ENCODE measurements around the gene MAD1L1. TPM values are rescaled to one million over a fixed set of nuclear protein-coding genes. Genes with fewer than 3 reads are reported as not detected.

Gene MAD1L1
- total and polyA plus RNA-seq, 2 of the 4 experiments (the other 2 are of a cell fraction), result 29.0 to 40.9 TPM

DNA sequence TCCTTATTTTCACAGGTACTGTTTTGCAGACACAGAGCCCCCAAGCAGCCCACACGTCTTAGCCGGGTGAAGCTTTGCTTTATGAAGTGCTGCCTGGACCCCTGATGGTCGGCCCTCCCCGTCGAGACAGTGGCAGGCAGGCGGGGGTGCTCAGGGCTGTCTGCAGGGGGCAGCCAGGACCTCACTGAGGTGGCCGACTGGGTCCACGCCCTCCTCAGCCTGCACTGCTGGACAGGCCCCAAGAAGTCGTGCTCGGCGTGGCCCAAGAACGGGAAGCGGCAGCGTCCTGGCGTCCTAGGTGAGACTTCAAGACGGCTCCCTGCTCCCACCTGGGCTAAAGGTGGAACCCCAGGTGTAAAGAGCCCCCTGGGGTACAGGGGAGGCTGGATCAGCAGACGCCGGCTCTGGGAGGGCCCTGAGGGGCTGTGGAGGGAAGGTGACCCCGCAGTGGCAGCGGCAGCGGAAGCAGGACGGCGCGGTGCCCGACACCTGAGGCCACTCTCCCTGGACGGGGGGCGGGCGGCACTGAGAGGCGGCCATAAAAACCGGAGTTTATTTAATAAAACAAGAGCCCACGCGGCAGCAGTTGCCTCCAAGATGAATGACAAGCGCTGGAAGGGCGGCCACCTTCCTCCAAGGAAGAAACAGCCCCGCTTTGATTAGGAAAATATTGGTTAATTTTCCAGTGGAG, 383.2 kb downstream of the MAD1L1 start:
- WGBS, 2 experiments (ENCODE audit: extremely low coverage in 2 of 2, insufficient read length in 1 of 2), result 78% methylated on average over 18 of the region's 35 CpGs; no CpG with 5 or more reads in 1 of the 2 experiments
- H3K56ac ChIP-seq (ENCODE audit: extremely low read depth, insufficient read depth, low read length), result no peak overlapping the region
- no peak overlapping the region for H2BK15ac ChIP-seq (ENCODE audit: low read depth, low read length)
- dilution Hi-C loops (cut with HindIII; ENCODE audit: low sequenced_read_pairs, unreplicated experiment), result no loop called here
- no peak overlapping the region for H2BK20ac ChIP-seq (ENCODE audit: low read depth, low read length)
- no peaks in the 10 kb centered on the region; the same call in 1 of the 2 replicates for H3K36me3 ChIP-seq (ENCODE audit: control insufficient read depth, insufficient read depth, low read length)
- H2BK5ac ChIP-seq (ENCODE audit: low read depth, low read length, poor library complexity, severe bottlenecking), result no peak overlapping the region
- TF ChIP-seq FOS (IDR thresholded peaks at IDR 0.05; ENCODE audit: low read depth, low read length) (no peak), SMC3 (IDR thresholded peaks at IDR 0.05; ENCODE audit: low read depth, low read length) (no peak), RFX5 (IDR thresholded peaks at IDR 0.05; ENCODE audit: low read depth, low read length) (no peak), NFE2L2 (IDR thresholded peaks at IDR 0.05; ENCODE audit: low read depth, low read length) (no peak), RAD21 (IDR thresholded peaks at IDR 0.05; ENCODE audit: low read length) (no peak), RCOR1 (IDR thresholded peaks at IDR 0.05; ENCODE audit: insufficient replicate concordance, low read length) (no peak), USF2 (IDR thresholded peaks at IDR 0.05; ENCODE audit: low read depth, low read length) (no peak), CEBPB (IDR thresholded peaks at IDR 0.05; ENCODE audit: low read depth, low read length) (no peak), MAFK (IDR thresholded peaks at IDR 0.05; ENCODE audit: low read depth, low read length) (no peak), CHD1 (IDR thresholded peaks at IDR 0.05; ENCODE audit: low read depth, low read length) (no peak), POLR2A (IDR thresholded peaks at IDR 0.05; ENCODE audit: low read depth, low read length) (no peak), MAZ (IDR thresholded peaks at IDR 0.05; ENCODE audit: borderline replicate concordance, low read depth, low read length) (no peak), MXI1 (IDR thresholded peaks at IDR 0.05; ENCODE audit: borderline replicate concordance, low read depth, low read length) (no peak), BHLHE40 (IDR thresholded peaks at IDR 0.05; ENCODE audit: low read depth, low read length) (no peak)
- TF ChIP-seq, protein P1, sequence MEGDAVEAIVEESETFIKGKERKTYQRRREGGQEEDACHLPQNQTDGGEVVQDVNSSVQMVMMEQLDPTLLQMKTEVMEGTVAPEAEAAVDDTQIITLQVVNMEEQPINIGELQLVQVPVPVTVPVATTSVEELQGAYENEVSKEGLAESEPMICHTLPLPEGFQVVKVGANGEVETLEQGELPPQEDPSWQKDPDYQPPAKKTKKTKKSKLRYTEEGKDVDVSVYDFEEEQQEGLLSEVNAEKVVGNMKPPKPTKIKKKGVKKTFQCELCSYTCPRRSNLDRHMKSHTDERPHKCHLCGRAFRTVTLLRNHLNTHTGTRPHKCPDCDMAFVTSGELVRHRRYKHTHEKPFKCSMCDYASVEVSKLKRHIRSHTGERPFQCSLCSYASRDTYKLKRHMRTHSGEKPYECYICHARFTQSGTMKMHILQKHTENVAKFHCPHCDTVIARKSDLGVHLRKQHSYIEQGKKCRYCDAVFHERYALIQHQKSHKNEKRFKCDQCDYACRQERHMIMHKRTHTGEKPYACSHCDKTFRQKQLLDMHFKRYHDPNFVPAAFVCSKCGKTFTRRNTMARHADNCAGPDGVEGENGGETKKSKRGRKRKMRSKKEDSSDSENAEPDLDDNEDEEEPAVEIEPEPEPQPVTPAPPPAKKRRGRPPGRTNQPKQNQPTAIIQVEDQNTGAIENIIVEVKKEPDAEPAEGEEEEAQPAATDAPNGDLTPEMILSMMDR (conservative IDR thresholded peaks at IDR 0.05; ENCODE audit: low read depth, low read length), result no peak
- TF ChIP-seq, protein P2, sequence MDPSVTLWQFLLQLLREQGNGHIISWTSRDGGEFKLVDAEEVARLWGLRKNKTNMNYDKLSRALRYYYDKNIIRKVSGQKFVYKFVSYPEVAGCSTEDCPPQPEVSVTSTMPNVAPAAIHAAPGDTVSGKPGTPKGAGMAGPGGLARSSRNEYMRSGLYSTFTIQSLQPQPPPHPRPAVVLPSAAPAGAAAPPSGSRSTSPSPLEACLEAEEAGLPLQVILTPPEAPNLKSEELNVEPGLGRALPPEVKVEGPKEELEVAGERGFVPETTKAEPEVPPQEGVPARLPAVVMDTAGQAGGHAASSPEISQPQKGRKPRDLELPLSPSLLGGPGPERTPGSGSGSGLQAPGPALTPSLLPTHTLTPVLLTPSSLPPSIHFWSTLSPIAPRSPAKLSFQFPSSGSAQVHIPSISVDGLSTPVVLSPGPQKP (IDR thresholded peaks at IDR 0.05; ENCODE audit: borderline replicate concordance, low read depth, low read length), result no peak
- H3K9ac ChIP-seq (ENCODE audit: low read depth, low read length), result no peak overlapping the region
- H3K23ac ChIP-seq (ENCODE audit: low read depth, low read length), result no peak overlapping the region
- H4K8ac ChIP-seq (ENCODE audit: low read depth in 2 of 2, low read length in 2 of 2), result no peak overlapping the region
- intact Hi-C loops (cut with micrococcal nuclease), result no loop called here
- no peak overlapping the region for H3K27ac ChIP-seq (ENCODE audit: insufficient read depth, low read length)
- H3K4me2 ChIP-seq (ENCODE audit: low read depth, low read length), result no peak overlapping the region
- ATAC-seq (ENCODE audit: low read depth) (no peak), DNase-seq (no peak)
- no peak overlapping the region for H3K4ac ChIP-seq (ENCODE audit: low read depth, low read length)
- ChIA-PET POLR2A (ENCODE audit: unreplicated experiment) (no interaction called here), CTCF (no interaction called here)
- BruUV-seq (replicated peaks), result no TSS peak
- H3K4me1 ChIP-seq (ENCODE audit: control insufficient read depth, insufficient read depth, low read length), result no peaks in the 10 kb centered on the region
- H4K91ac ChIP-seq (ENCODE audit: insufficient read depth, low read depth, low read length), result no peak overlapping the region
- no peak overlapping the region for H2AK5ac ChIP-seq (ENCODE audit: low read depth, low read length)
- H3K14ac ChIP-seq (replicated peaks; ENCODE audit: low read depth, low read length), result no peak overlapping the region
- H3K9me1 ChIP-seq (ENCODE audit: insufficient read depth, low read length), result no peaks in the 10 kb centered on the region
- in situ Hi-C loops (cut with MboI; ENCODE audit: low sequenced_read_pairs), result no loop called here
- H3K9me3 ChIP-seq (ENCODE audit: control insufficient read depth, insufficient read depth, low read length), result no peaks in the 10 kb centered on the region
- no peak overlapping the region for H4K5ac ChIP-seq (ENCODE audit: low read depth, low read length)
- H3K27me3 ChIP-seq (ENCODE audit: control insufficient read depth, insufficient read depth, low read length), result no peaks in the 10 kb centered on the region
- no peak overlapping the region for H2AFZ ChIP-seq (replicated peaks; ENCODE audit: low read length, poor library complexity)
- H3K79me1 ChIP-seq (ENCODE audit: low read depth in 1 of 2, low read length in 2 of 2), result no peaks in the 10 kb centered on the region
- no peaks in the 10 kb centered on the region; the same call in 1 of the 2 replicates for H4K20me1 ChIP-seq (ENCODE audit: insufficient read depth, low read length)
- H3K18ac ChIP-seq (ENCODE audit: low read depth, low read length), result no peak overlapping the region
- no peak overlapping the region for H2BK120ac ChIP-seq (ENCODE audit: low read depth, low read length)
- no peak overlapping the region for H2AK9ac ChIP-seq (replicated peaks; ENCODE audit: low read depth, low read length, poor library complexity)
- H3K4me3 ChIP-seq (ENCODE audit: insufficient read depth, low read depth, low read length), result no peak overlapping the region
